Stomach smooth muscle (tissue), 2 donors: ENCODE results near the gene SUMO2.

Experiments
- H3K27ac ChIP-seq: one replicate; pipeline ENCODE4 v1.7.0; 2013; ENCODE audit warnings: mild to moderate bottlenecking, low read length, inconsistent platforms
- H3K27me3 ChIP-seq, 2 donors: one replicate each; pipeline ENCODE4 v1.7.0; 2013; ENCODE audit warnings: low read length in 2 of 2; ENCODE audit not compliant: insufficient read depth in 2 of 2, control insufficient read depth in 1 of 2
- H3K36me3 ChIP-seq, 2 donors: one replicate each; pipeline ENCODE4 v1.7.0; 2013; ENCODE audit warnings: low read length in 2 of 2; ENCODE audit not compliant: control insufficient read depth in 2 of 2, insufficient read depth in 2 of 2
- H3K4me1 ChIP-seq: one replicate; pipeline ENCODE4 v1.7.0; 2013; ENCODE audit warnings: low read length; ENCODE audit not compliant: control insufficient read depth, insufficient read depth
- H3K4me3 ChIP-seq, 2 donors: one replicate each; pipeline ENCODE4 v1.7.0; 2013; ENCODE audit warnings: low read length in 2 of 2
- H3K9ac ChIP-seq, 2 donors: one replicate each; pipeline ENCODE4 v1.7.0; 2013; ENCODE audit warnings: low read length in 2 of 2, mild to moderate bottlenecking in 1 of 2
- H3K9me3 ChIP-seq, 2 donors: one replicate each; pipeline ENCODE4 v1.7.0; 2013; ENCODE audit warnings: low read length in 2 of 2; ENCODE audit not compliant: control insufficient read depth in 2 of 2
- donor health status: healthy.
- donor health status: Pancreatic carcinoma.

Gene SUMO2

GRCh38 chr17:75182569-75183436 is at the start of gene SUMO2:
Gene SUMO2, minus strand, starts transcription at chr17:75182959. Its CDS starts 125 bp downstream, at chr17:75182834.
- H3K4me3 ChIP-seq = peak within 1 kb of the TSS; percentile 90
- peak within 1 kb of the TSS; percentile 94 for H3K27ac ChIP-seq
- peaks cover 2 to 3% of the 10 kb centered on the region in 2 donors for H3K36me3 ChIP-seq
- H3K4me1 ChIP-seq = peaks cover 17% of the 10 kb centered on the region
- no peaks in the 10 kb centered on the region for H3K27me3 ChIP-seq
- H3K9ac ChIP-seq = peak within 1 kb of the TSS; percentile 86 to 93
- H3K9me3 ChIP-seq = no peaks in the 10 kb centered on the region

GRCh38 chr17:75231741-75232464 is 49.1 kb upstream of the SUMO2 start:
- Histone ChIP-seq H3K4me3 (no peak overlapping the region), H3K9ac (no peak overlapping the region), H3K9me3 (no peaks in the 10 kb centered on the region), H3K4me1 (peaks cover 4% of the 10 kb centered on the region), H3K36me3 (peaks cover 51 to 64% of the 10 kb centered on the region in 2 donors), H3K27me3 (no peaks in the 10 kb centered on the region), H3K27ac (no peak overlapping the region)

GRCh38 chr17:75231071-75231470 is 48.3 kb upstream of the SUMO2 start:
- Histone ChIP-seq H3K36me3 (peaks cover 50 to 61% of the 10 kb centered on the region in 2 donors), H3K9me3 (no peaks in the 10 kb centered on the region), H3K4me1 (peaks cover 7% of the 10 kb centered on the region), H3K27me3 (no peaks in the 10 kb centered on the region), H3K9ac (no peak overlapping the region), H3K4me3 (no peak overlapping the region), H3K27ac (no peak overlapping the region)

- no peak overlapping the region for H3K9ac ChIP-seq
Observed at GRCh38 chr17:75228847-75229246, 46.1 kb upstream of the SUMO2 start.

GRCh38 chr17:75228305-75228704 is 45.5 kb upstream of the SUMO2 start:
- H3K4me1 ChIP-seq = peaks cover 5% of the 10 kb centered on the region
- no peaks in the 10 kb centered on the region for H3K27me3 ChIP-seq
- H3K36me3 ChIP-seq = peaks cover 50 to 58% of the 10 kb centered on the region in 2 donors
- H3K9ac ChIP-seq = peak overlapping the region in 1 of 2 donors; percentile 21
- no peaks in the 10 kb centered on the region for H3K9me3 ChIP-seq
- H3K27ac ChIP-seq = peak overlapping the region; percentile 49
- H3K4me3 ChIP-seq = no peak overlapping the region

More at GRCh38 chr17:75228847-75229246, 46.1 kb upstream of the SUMO2 start:
- peak overlapping the region; percentile 49 for H3K27ac ChIP-seq
- no peak overlapping the region for H3K4me3 ChIP-seq
- H3K27me3 ChIP-seq = no peaks in the 10 kb centered on the region
- H3K9me3 ChIP-seq = no peaks in the 10 kb centered on the region
- peaks cover 5% of the 10 kb centered on the region for H3K4me1 ChIP-seq
- peaks cover 50 to 58% of the 10 kb centered on the region in 2 donors for H3K36me3 ChIP-seq

GRCh38 chr17:75227729-75228128 is 45.0 kb upstream of the SUMO2 start:
- Histone ChIP-seq H3K36me3 (peaks cover 47 to 53% of the 10 kb centered on the region in 2 donors), H3K27ac (no peak overlapping the region)

GRCh38 chr17:75225016-75225415 is 42.3 kb upstream of the SUMO2 start:
- no peak overlapping the region for H3K27ac ChIP-seq
- peaks cover 37 to 41% of the 10 kb centered on the region in 2 donors for H3K36me3 ChIP-seq
- peaks cover 5% of the 10 kb centered on the region for H3K4me1 ChIP-seq
- no peak overlapping the region for H3K4me3 ChIP-seq
- no peaks in the 10 kb centered on the region for H3K9me3 ChIP-seq
- H3K9ac ChIP-seq = no peak overlapping the region
- H3K27me3 ChIP-seq = no peaks in the 10 kb centered on the region

More at GRCh38 chr17:75227729-75228128, 45.0 kb upstream of the SUMO2 start:
- Histone ChIP-seq H3K27me3 (no peaks in the 10 kb centered on the region), H3K9me3 (no peaks in the 10 kb centered on the region), H3K9ac (no peak overlapping the region), H3K4me3 (no peak overlapping the region), H3K4me1 (peaks cover 5% of the 10 kb centered on the region)

- peaks cover 37% of the 10 kb centered on the region in 2 donors for H3K36me3 ChIP-seq
- no peak overlapping the region for H3K9ac ChIP-seq
- H3K4me1 ChIP-seq = no peaks in the 10 kb centered on the region
- H3K27ac ChIP-seq = no peak overlapping the region
- no peak overlapping the region for H3K4me3 ChIP-seq
- no peaks in the 10 kb centered on the region for H3K27me3 ChIP-seq
- H3K9me3 ChIP-seq = no peaks in the 10 kb centered on the region
Observed at GRCh38 chr17:75219815-75220214, 37.1 kb upstream of the SUMO2 start.

- Histone ChIP-seq H3K4me3 (no peak overlapping the region), H3K36me3 (peaks cover 40 to 44% of the 10 kb centered on the region in 2 donors), H3K4me1 (no peaks in the 10 kb centered on the region), H3K27ac (no peak overlapping the region), H3K9ac (no peak overlapping the region), H3K9me3 (no peaks in the 10 kb centered on the region), H3K27me3 (no peaks in the 10 kb centered on the region)
Observed at GRCh38 chr17:75218131-75218530, 35.4 kb upstream of the SUMO2 start.

GRCh38 chr17:75209061-75209460 is 26.3 kb upstream of the SUMO2 start:
- Histone ChIP-seq H3K27me3 (no peaks in the 10 kb centered on the region), H3K36me3 (peaks cover 16 to 27% of the 10 kb centered on the region in 2 donors), H3K4me3 (no peak overlapping the region), H3K27ac (no peak overlapping the region), H3K9me3 (no peaks in the 10 kb centered on the region), H3K4me1 (peaks cover 22% of the 10 kb centered on the region), H3K9ac (no peak overlapping the region)
